Left lung (tissue), 14 donors: Measurements from ENCODE around the gene CLTA. TPM values are rescaled to one million over a fixed set of nuclear protein-coding genes. Genes with fewer than 3 reads are reported as not detected.

ENCODE experiments used
- ATAC-seq: fragments of 200-7000 bp; cut with Tn5 transposase; one replicate; pipeline ENCODE4 v1.9.1; 2020; ENCODE audit warnings: moderate library complexity
- DNase-seq, 4 donors: peaks; one replicate each; pipeline ENCODE4 v3.0.0-alpha.2; 2013 to 2020
- H3K27ac ChIP-seq, 2 donors: fragments of 200-600 bp; sonication (generic) in 1 of 2; one replicate each; pipeline versions ENCODE4 v1.5.0 to v1.8.0; 2020 to 2021
- H3K27me3 ChIP-seq, 2 donors: fragments of 200-600 bp; sonication (generic) in 1 of 2; one replicate each; pipeline versions ENCODE4 v1.5.0 to v1.8.0; 2020 to 2021
- H3K36me3 ChIP-seq, 2 donors: fragments of 200-600 bp; sonication (generic) in 1 of 2; one replicate each; pipeline versions ENCODE4 v1.5.0 to v1.8.0; 2020 to 2021
- H3K4me1 ChIP-seq, 2 donors: fragments of 200-600 bp; one replicate each; pipeline ENCODE4 v1.8.0; 2021
- H3K4me3 ChIP-seq, 2 donors: fragments of 200-600 bp; sonication (generic) in 1 of 2; one replicate each; pipeline versions ENCODE4 v1.5.0 to v1.8.0; 2020 to 2021; ENCODE audit warnings: mild to moderate bottlenecking in 1 of 2
- H3K9me3 ChIP-seq, 2 donors: fragments of 200-600 bp; sonication (generic) in 1 of 2; one replicate each; pipeline versions ENCODE4 v1.5.0 to v1.8.0; 2020 to 2021
- intact Hi-C, 2 donors: fragments of 100-400 bp; cut with DNase I; formaldehyde crosslinking; loops; one replicate each; pipeline versions ENCODE4 v1.11.2 to v1.14.2; 2022
- long read RNA-seq, 12 donors: library from polyadenylated mRNA in 2 of 12; unstranded in 2 of 12; transcript quantifications; one replicate each; pipeline ENCODE4 v2.0.0 and lab custom pipeline, GENCODE V29; 2019 to 2026
- polyA plus RNA-seq, 6 donors: library from polyadenylated mRNA; unstranded; fragments of 120-200 nt; gene quantifications; one replicate each; pipeline ENCODE4 v1.2.1, GENCODE V29; 2013; ENCODE audit not compliant: insufficient read length in 6 of 6
- total RNA-seq, 2 donors: library from RNA; stranded (reverse); fragmentation: NEBNext Ultra II Directional; extraction: Animal tissue kit (Norgen Biotek cat#: 25700); gene quantifications; one replicate each; pipeline ENCODE4 v1.2.1, GENCODE V29; 2021
- TF ChIP-seq, protein P1 (sequence below), 2 donors: fragments of 200-600 bp; sonication (generic) in 1 of 2; IDR thresholded peaks; one replicate each; pipeline versions ENCODE4 v1.5.0 to v1.8.0; 2021; ENCODE audit warnings: antibody characterized with exemption in 2 of 2
- donor health status: DM: no; HTN: yes; CAD: no.
- donor health status: DM: no; HTN: no; CAD: no.

The CLTA gene, protein sequence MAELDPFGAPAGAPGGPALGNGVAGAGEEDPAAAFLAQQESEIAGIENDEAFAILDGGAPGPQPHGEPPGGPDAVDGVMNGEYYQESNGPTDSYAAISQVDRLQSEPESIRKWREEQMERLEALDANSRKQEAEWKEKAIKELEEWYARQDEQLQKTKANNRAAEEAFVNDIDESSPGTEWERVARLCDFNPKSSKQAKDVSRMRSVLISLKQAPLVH
- total RNA-seq (100 to 1,000 TPM; 199 to 219 TPM), polyA plus RNA-seq (100 to 1,000 TPM; 210 to 237 (median 223) TPM)
- long read RNA-seq, donor 1, transcript CLTA-210 (3 exons, 989 nt) = minor isoform, 5 of 220 reads
- long read RNA-seq, donor 1, transcript CLTA-202 (5 exons, 1,073 nt) = major isoform, 191 of 220 reads
- long read RNA-seq, donor 1, partial matches to known transcripts = 24 of 220 reads
- long read RNA-seq, donor 1, other reads (novel, unspliced or antisense) = 0 of 220 reads
- long read RNA-seq, donor 2, transcript CLTA-202 (5 exons, 1,073 nt) = major isoform, 160 of 249 reads
- long read RNA-seq, donor 2, partial matches to known transcripts = 86 of 249 reads
- long read RNA-seq, donor 2, other reads (novel, unspliced or antisense) = 0 of 249 reads
- long read RNA-seq, donor 3, transcript CLTA-202 (5 exons, 1,073 nt) = major isoform, 137 of 147 reads
- long read RNA-seq, donor 3, partial matches to known transcripts = 8 of 147 reads
- long read RNA-seq, donor 3, other reads (novel, unspliced or antisense) = 0 of 147 reads
- long read RNA-seq, donor 4, transcript CLTA-202 (5 exons, 1,073 nt) = major isoform, 379 of 423 reads
- long read RNA-seq, donor 4, transcript CLTA-210 (3 exons, 989 nt) = minor isoform, 5 of 423 reads
- long read RNA-seq, donor 4, partial matches to known transcripts = 26 of 423 reads
- long read RNA-seq, donor 4, other reads (novel, unspliced or antisense) = 10 of 423 reads
- long read RNA-seq, donor 5, transcript CLTA-202 (5 exons, 1,073 nt) = major isoform, 117 of 131 reads
- long read RNA-seq, donor 5, partial matches to known transcripts = 13 of 131 reads
- long read RNA-seq, donor 5, other reads (novel, unspliced or antisense) = 0 of 131 reads
- long read RNA-seq, donor 6, transcript CLTA-202 (5 exons, 1,073 nt) = major isoform, 154 of 179 reads
- long read RNA-seq, donor 6, partial matches to known transcripts = 23 of 179 reads
- long read RNA-seq, donor 6, other reads (novel, unspliced or antisense) = 0 of 179 reads
- long read RNA-seq, donor 7, transcript CLTA-202 (5 exons, 1,073 nt) = major isoform, 72 of 76 reads
- long read RNA-seq, donor 7, partial matches to known transcripts = 0 of 76 reads
- long read RNA-seq, donor 7, other reads (novel, unspliced or antisense) = 0 of 76 reads
- long read RNA-seq, donor 8, transcript CLTA-202 (5 exons, 1,073 nt) = major isoform, 108 of 111 reads
- long read RNA-seq, donor 8, partial matches to known transcripts = 0 of 111 reads
- long read RNA-seq, donor 8, other reads (novel, unspliced or antisense) = 0 of 111 reads
- long read RNA-seq, donor 9 = 0 reads
- long read RNA-seq, donor 10, transcript CLTA-210 (3 exons, 989 nt) = minor isoform, 5 of 456 reads
- long read RNA-seq, donor 10, transcript CLTA-202 (5 exons, 1,073 nt) = major isoform, 421 of 456 reads
- long read RNA-seq, donor 10, partial matches to known transcripts = 6 of 456 reads
- long read RNA-seq, donor 10, other reads (novel, unspliced or antisense) = 22 of 456 reads
- long read RNA-seq, donor 11, transcript CLTA-201 (7 exons, 1,152 nt) = minor isoform, 9 of 237 reads
- long read RNA-seq, donor 11, transcript CLTA-202 (5 exons, 1,073 nt) = major isoform, 98 of 237 reads
- long read RNA-seq, donor 11, transcript CLTA-203 (6 exons, 1,090 nt) = minor isoform, 62 of 237 reads
- long read RNA-seq, donor 11, partial matches to known transcripts = 57 of 237 reads
- long read RNA-seq, donor 11, other reads (novel, unspliced or antisense) = 5 of 237 reads
- long read RNA-seq, donor 12, transcript CLTA-202 (5 exons, 1,073 nt) = major isoform, 101 of 101 reads
- long read RNA-seq, donor 12, partial matches to known transcripts = 0 of 101 reads
- long read RNA-seq, donor 12, other reads (novel, unspliced or antisense) = 0 of 101 reads

DNA sequence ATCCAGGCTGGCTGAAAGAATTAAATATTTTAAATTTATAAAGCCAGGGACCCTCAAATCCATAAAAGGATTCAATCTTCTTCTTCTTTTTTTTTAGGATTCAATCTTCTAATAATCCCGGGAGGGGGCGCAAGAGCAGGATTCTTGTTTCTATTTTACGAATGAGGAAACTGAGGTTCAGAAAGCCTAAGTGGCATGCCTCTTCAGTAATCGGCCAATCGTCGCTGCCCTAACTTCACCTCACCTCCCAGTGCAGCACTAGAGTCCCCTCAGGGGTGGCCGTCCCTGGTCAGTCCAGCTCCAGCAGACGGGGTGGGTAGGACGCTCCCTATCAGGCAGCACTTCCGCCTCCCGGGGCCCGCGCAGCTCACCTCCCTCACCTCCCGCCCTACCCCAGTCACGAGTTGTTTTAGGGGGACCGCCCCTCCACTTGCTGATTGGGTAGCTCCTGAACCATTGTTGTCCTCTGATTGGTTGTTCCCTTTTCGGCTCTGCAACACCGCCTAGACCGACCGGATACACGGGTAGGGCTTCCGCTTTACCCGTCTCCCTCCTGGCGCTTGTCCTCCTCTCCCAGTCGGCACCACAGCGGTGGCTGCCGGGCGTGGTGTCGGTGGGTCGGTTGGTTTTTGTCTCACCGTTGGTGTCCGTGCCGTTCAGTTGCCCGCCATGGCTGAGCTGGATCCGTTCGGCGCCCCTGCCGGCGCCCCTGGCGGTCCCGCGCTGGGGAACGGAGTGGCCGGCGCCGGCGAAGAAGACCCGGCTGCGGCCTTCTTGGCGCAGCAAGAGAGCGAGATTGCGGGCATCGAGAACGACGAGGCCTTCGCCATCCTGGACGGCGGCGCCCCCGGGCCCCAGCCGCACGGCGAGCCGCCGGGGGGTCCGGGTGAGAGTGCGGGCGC lies at the start of gene CLTA:
Gene CLTA, plus strand, starts transcription at position 534 of the 902 bp plus-strand sequence. Its CDS starts 136 bp downstream, at position 670.
- Histone ChIP-seq H3K4me3 (peak within 1 kb of the TSS; percentile 87 to 93), H3K4me1 (peaks cover 34 to 54% of the 10 kb centered on the region in 2 donors), H3K27ac (peak within 1 kb of the TSS; percentile 91 to 96), H3K36me3 (peaks cover 0 to 11% of the 10 kb centered on the region in 2 donors), H3K27me3 (no peaks in the 10 kb centered on the region), H3K9me3 (no peaks in the 10 kb centered on the region)
- intact Hi-C loops = no loop called here
- DNase-seq (peak; percentile 96 to 98 (median 98)), ATAC-seq (peak; percentile 95)
- TF ChIP-seq, protein P1, sequence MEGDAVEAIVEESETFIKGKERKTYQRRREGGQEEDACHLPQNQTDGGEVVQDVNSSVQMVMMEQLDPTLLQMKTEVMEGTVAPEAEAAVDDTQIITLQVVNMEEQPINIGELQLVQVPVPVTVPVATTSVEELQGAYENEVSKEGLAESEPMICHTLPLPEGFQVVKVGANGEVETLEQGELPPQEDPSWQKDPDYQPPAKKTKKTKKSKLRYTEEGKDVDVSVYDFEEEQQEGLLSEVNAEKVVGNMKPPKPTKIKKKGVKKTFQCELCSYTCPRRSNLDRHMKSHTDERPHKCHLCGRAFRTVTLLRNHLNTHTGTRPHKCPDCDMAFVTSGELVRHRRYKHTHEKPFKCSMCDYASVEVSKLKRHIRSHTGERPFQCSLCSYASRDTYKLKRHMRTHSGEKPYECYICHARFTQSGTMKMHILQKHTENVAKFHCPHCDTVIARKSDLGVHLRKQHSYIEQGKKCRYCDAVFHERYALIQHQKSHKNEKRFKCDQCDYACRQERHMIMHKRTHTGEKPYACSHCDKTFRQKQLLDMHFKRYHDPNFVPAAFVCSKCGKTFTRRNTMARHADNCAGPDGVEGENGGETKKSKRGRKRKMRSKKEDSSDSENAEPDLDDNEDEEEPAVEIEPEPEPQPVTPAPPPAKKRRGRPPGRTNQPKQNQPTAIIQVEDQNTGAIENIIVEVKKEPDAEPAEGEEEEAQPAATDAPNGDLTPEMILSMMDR (IDR thresholded peaks at IDR 0.05) = peak; percentile 24 to 52

DNA sequence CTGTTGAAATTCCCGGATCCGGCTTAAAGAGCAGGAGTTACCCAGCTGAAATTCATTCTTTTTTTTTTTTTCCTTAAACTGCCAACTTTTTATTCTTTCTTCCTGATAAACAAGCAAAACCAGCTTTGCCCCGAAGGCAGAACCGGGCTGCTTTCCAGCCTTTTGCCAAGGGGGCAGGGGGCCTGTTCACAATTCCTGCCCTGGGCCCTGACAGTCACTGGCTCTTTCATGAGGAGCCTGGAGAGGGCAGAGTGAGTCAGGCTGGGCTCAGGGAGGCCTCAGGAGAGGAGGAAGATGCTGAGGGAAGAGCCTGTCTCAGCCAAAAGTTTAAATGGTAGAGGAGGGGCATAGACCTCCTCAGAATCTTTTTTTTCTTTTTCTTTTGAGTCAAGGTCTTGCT lies 49.4 kb upstream of the CLTA start:
- Histone ChIP-seq H3K9me3 (no peaks in the 10 kb centered on the region), H3K27ac (peak overlapping the region in 1 of 2 donors; percentile 91), H3K4me1 (peaks cover 18 to 96% of the 10 kb centered on the region in 2 donors), H3K36me3 (peaks cover 0 to 16% of the 10 kb centered on the region in 2 donors), H3K4me3 (no peak overlapping the region), H3K27me3 (peaks cover 0 to 5% of the 10 kb centered on the region in 2 donors)
- intact Hi-C loops = no loop called here
- TF ChIP-seq, protein P1 (IDR thresholded peaks at IDR 0.05) = no peak
- no peak for ATAC-seq
- DNase-seq = peak in 1 of 4 donors; percentile 75

DNA sequence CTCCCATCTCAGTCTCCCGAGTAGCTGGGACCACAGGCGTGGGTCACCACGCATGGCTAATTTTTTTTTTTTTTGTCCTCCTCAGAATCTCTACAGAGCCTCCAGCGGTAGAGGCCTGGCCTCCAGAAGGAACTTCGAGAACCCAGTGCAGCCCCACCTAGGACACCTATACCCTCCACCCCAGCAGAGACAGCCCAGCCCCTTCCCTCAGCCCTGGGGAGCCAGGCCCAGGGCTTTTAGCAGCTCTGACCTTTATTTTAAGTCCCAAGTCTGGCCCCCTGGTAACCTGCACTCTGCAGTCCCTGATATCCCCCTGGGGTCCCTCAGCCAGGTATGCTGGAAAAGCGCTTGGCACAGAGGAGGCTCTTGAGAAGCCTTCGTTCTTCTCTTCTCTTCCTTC lies 49.0 kb upstream of the CLTA start:
- TF ChIP-seq, protein P1 (IDR thresholded peaks at IDR 0.05) = no peak
- Histone ChIP-seq H3K36me3 (peaks cover 0 to 19% of the 10 kb centered on the region in 2 donors), H3K27ac (peak overlapping the region in 1 of 2 donors; percentile 91), H3K4me3 (no peak overlapping the region), H3K9me3 (no peaks in the 10 kb centered on the region), H3K27me3 (peaks cover 0 to 5% of the 10 kb centered on the region in 2 donors), H3K4me1 (peaks cover 18 to 100% of the 10 kb centered on the region in 2 donors)
- ATAC-seq (no peak), DNase-seq (no peak)
- intact Hi-C loops = no loop called here
